ENCODE results near the gene KPNA5.

The KPNA5 gene

DNA sequence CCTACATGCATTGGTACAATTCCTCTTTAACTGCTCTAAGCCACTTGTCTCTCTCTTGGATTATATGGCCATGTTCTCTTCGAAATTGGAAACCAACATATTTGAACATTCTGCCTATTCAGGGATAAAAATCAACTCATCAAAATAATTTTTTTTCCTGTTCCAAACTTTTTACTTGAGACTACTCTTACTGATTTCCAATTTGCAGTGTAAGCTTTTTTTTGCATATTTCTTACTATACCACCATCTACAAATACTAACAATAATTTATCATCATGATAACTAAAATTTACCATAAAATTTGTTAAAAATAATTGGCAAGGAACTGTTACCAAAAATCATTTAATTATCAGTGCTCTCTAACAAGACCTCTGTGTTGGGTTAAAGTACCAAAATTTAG, 91.4 kb downstream of the KPNA5 start:
- H3K4me3 ChIP-seq (ENCODE audit: low read depth, low read length) = no peak overlapping the region
- in situ Hi-C loops (cut with HindIII; ENCODE audit: low sequenced_read_pairs) = no loop called here
- DNase-seq (ENCODE audit: low read depth) = no peak
- TF ChIP-seq, protein P1, sequence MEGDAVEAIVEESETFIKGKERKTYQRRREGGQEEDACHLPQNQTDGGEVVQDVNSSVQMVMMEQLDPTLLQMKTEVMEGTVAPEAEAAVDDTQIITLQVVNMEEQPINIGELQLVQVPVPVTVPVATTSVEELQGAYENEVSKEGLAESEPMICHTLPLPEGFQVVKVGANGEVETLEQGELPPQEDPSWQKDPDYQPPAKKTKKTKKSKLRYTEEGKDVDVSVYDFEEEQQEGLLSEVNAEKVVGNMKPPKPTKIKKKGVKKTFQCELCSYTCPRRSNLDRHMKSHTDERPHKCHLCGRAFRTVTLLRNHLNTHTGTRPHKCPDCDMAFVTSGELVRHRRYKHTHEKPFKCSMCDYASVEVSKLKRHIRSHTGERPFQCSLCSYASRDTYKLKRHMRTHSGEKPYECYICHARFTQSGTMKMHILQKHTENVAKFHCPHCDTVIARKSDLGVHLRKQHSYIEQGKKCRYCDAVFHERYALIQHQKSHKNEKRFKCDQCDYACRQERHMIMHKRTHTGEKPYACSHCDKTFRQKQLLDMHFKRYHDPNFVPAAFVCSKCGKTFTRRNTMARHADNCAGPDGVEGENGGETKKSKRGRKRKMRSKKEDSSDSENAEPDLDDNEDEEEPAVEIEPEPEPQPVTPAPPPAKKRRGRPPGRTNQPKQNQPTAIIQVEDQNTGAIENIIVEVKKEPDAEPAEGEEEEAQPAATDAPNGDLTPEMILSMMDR (IDR thresholded peaks at IDR 0.05; ENCODE audit: low read depth, low read length, missing control alignments) = no peak

DNA sequence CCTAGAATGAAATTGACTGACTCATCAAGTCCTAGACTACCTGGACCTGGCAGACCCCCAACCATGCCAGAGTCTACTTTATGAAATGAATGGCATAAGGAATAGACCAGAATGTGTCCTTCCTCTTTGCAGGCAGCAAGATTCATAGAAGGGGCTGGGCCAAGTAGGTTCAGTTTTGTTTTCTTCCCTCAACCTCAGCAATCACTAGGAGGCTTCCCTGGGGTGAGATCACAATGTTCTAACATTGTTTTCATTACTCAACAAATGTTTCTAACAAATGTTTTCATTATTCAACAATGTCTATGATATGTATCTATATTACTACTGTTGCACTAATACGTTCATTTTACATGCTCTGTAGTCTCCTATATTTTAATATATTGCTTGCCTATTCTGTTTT, 92.9 kb downstream of the KPNA5 start:
- in situ Hi-C loops (cut with HindIII; ENCODE audit: low sequenced_read_pairs) = no loop called here
- no peak overlapping the region for H3K4me3 ChIP-seq (ENCODE audit: low read depth, low read length)
- no peak for DNase-seq (ENCODE audit: low read depth)

DNA sequence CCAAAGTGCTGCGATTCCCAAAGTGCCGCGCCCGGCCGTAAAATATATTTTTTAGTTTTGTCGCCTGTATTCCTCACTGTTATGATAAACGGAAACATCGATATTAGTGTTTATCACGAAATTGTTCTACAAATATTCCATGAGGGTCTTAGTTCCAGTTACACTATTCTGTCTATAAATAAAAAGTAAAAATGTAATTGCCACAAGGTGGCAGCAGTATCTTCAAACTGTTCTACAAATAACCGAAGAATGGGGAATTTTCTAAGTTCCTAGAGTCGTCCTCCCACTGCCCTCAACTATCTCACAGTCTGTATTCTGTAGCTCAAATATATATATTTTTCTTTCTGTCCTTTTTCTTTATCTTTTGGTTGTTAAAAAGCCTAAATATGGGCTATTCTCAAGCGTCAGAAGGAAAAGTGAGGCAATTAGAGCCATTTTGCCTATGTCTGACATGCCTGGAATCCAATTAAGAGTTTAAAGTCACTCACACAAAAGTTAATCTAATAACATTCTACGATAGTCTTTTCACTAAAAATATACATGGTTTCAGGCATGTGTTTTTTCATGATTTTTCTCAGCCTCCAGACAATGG, 98.7 kb downstream of the KPNA5 start:
- TF ChIP-seq, protein P1 (IDR thresholded peaks at IDR 0.05; ENCODE audit: low read depth, low read length, missing control alignments) = peak; percentile 36
- H3K4me3 ChIP-seq (ENCODE audit: low read depth, low read length) = no peak overlapping the region
- peak; percentile 38 for DNase-seq (ENCODE audit: low read depth)

More for the DNA sequence above, 92.9 kb downstream of the KPNA5 start:
- TF ChIP-seq, protein P1 (IDR thresholded peaks at IDR 0.05; ENCODE audit: low read depth, low read length, missing control alignments) = no peak

DNA sequence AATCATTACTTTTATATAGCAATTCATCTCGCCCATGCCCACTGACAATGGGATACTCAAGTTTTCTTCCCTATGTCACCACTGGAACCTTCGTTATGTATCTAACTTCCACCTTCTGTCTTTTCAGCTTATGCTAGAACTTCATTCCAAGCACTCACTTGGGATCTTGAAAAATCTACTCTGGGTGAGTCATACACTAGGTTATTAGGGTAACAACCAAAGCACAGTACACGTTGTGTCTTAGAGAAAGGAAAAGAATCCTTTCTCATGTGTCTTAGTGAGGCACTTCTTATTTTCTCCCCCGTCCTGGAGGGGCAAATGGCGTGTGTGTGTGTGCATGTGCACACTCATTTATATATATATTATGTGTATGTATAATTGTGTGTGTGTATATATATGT, 102.8 kb downstream of the KPNA5 start:
- no peak for DNase-seq (ENCODE audit: low read depth)
- no peak overlapping the region for H3K4me3 ChIP-seq (ENCODE audit: low read depth, low read length)
- in situ Hi-C loops (cut with HindIII; ENCODE audit: low sequenced_read_pairs) = no loop called here
- TF ChIP-seq, protein P1 (IDR thresholded peaks at IDR 0.05; ENCODE audit: low read depth, low read length, missing control alignments) = no peak

More for the DNA sequence above, 98.7 kb downstream of the KPNA5 start:
- in situ Hi-C loops (cut with HindIII; ENCODE audit: low sequenced_read_pairs) = no loop called here

Measured in astrocyte of the cerebellum (primary cell).